Measurements from ENCODE around the gene RAB34.

- no peak for TF ChIP-seq DNMT1 (IDR thresholded peaks at IDR 0.05)
- TF ChIP-seq TAF7 (tag; IDR thresholded peaks at IDR 0.05) = no peak
- no peak for TF ChIP-seq MAZ (CRISPR knock-in tag; conservative IDR thresholded peaks at IDR 0.05 in 1 of 2, IDR thresholded peaks at IDR 0.05 in 1 of 2)
- TF ChIP-seq FIP1L1 (IDR thresholded peaks at IDR 0.05; ENCODE audit: low read depth, low read length, poor library complexity, severe bottlenecking) = peak; percentile 36
- TF ChIP-seq ATF1 (CRISPR knock-in tag; IDR thresholded peaks at IDR 0.05) = no peak
- no peak for TF ChIP-seq ATF1 (tag; IDR thresholded peaks at IDR 0.05)
- no peak for TF ChIP-seq ARID1B (IDR thresholded peaks at IDR 0.05)
- no peak for TF ChIP-seq STAT5B (CRISPR knock-in tag; IDR thresholded peaks at IDR 0.05)
- no peak for TF ChIP-seq MAX (CRISPR knock-in tag; IDR thresholded peaks at IDR 0.05)
- TF ChIP-seq BMI1 (IDR thresholded peaks at IDR 0.05; ENCODE audit: low read length) = no peak
Observed at GRCh38 chr17:28716740-28717577, 709 bp downstream of the RAB34 start.
